ENCODE data around the gene EIF4G3. TPM values are rescaled to one million over a fixed set of nuclear protein-coding genes. Genes with fewer than 3 reads are reported as not detected.

The EIF4G3 gene
- total RNA-seq, 1 donor from 2014 or later, result 39.3 TPM

- Histone ChIP-seq H3K36me3 (peaks cover 0 to 48% of the 10 kb centered on the region in 2 donors), H3K9me3 (no peaks in the 10 kb centered on the region), H3K4me1 (no peaks in the 10 kb centered on the region), H3K27me3 (no peaks in the 10 kb centered on the region), H3K27ac (no peak overlapping the region), H3K4me3 (no peak overlapping the region)
- DNase-seq (ENCODE audit: extremely low spot score in 2 of 2), result no peak
- intact Hi-C loops (cut with DNase I), result no loop called here
- no peak for TF ChIP-seq POLR2A (IDR thresholded peaks at IDR 0.05)
- no peak for TF ChIP-seq POLR2AphosphoS5 (IDR thresholded peaks at IDR 0.05; ENCODE audit: insufficient read depth in 1 of 2, low read depth in 1 of 2)
- no peak for TF ChIP-seq CTCF (IDR thresholded peaks at IDR 0.05)
Observed at GRCh38 chr1:20849100-20849499, 327.6 kb downstream of the EIF4G3 start.

GRCh38 chr1:20848162-20848561, 328.5 kb downstream of the EIF4G3 start:
- no peak overlapping the region for H3K4me3 ChIP-seq
- H3K9me3 ChIP-seq, result no peaks in the 10 kb centered on the region
- TF ChIP-seq POLR2AphosphoS5 (IDR thresholded peaks at IDR 0.05; ENCODE audit: insufficient read depth in 1 of 2, low read depth in 1 of 2), result no peak
- TF ChIP-seq POLR2A (IDR thresholded peaks at IDR 0.05), result no peak
- no peak for TF ChIP-seq CTCF (IDR thresholded peaks at IDR 0.05)
- intact Hi-C loops (cut with DNase I), result no loop called here
- H3K27me3 ChIP-seq, result no peaks in the 10 kb centered on the region
- H3K4me1 ChIP-seq, result no peaks in the 10 kb centered on the region
- no peak overlapping the region for H3K27ac ChIP-seq
- H3K36me3 ChIP-seq, result peaks cover 0 to 38% of the 10 kb centered on the region in 2 donors
- DNase-seq (ENCODE audit: extremely low spot score in 2 of 2), result no peak

GRCh38 chr1:20847611-20848080, 329.1 kb downstream of the EIF4G3 start:
- no peak overlapping the region for H3K4me3 ChIP-seq
- intact Hi-C loops (cut with DNase I), result no loop called here
- H3K4me1 ChIP-seq, result no peaks in the 10 kb centered on the region
- H3K9me3 ChIP-seq, result no peaks in the 10 kb centered on the region
- no peak for DNase-seq (ENCODE audit: extremely low spot score in 2 of 2)
- no peak overlapping the region for H3K27ac ChIP-seq
- TF ChIP-seq POLR2AphosphoS5 (IDR thresholded peaks at IDR 0.05; ENCODE audit: insufficient read depth in 1 of 2, low read depth in 1 of 2) (no peak), CTCF (IDR thresholded peaks at IDR 0.05) (no peak), POLR2A (IDR thresholded peaks at IDR 0.05) (no peak)
- H3K36me3 ChIP-seq, result peaks cover 0 to 33% of the 10 kb centered on the region in 2 donors
- H3K27me3 ChIP-seq, result no peaks in the 10 kb centered on the region

- H3K27ac ChIP-seq, result no peak overlapping the region
- TF ChIP-seq POLR2A (IDR thresholded peaks at IDR 0.05) (no peak), CTCF (IDR thresholded peaks at IDR 0.05) (no peak), POLR2AphosphoS5 (IDR thresholded peaks at IDR 0.05; ENCODE audit: insufficient read depth in 1 of 2, low read depth in 1 of 2) (no peak)
- H3K9me3 ChIP-seq, result no peaks in the 10 kb centered on the region
- no peak for DNase-seq (ENCODE audit: extremely low spot score in 2 of 2)
- peaks cover 0 to 26% of the 10 kb centered on the region in 2 donors for H3K36me3 ChIP-seq
- H3K4me1 ChIP-seq, result no peaks in the 10 kb centered on the region
- no peaks in the 10 kb centered on the region for H3K27me3 ChIP-seq
- no peak overlapping the region for H3K4me3 ChIP-seq
- intact Hi-C loops (cut with DNase I), result no loop called here
Observed at GRCh38 chr1:20846461-20847374, 330.0 kb downstream of the EIF4G3 start.

GRCh38 chr1:20840731-20841130, 336.0 kb downstream of the EIF4G3 start:
- H3K4me3 ChIP-seq, result no peak overlapping the region
- DNase-seq (ENCODE audit: extremely low spot score in 2 of 2), result no peak
- intact Hi-C loops (cut with DNase I), result no loop called here
- H3K4me1 ChIP-seq, result no peaks in the 10 kb centered on the region
- TF ChIP-seq POLR2AphosphoS5 (IDR thresholded peaks at IDR 0.05; ENCODE audit: insufficient read depth in 1 of 2, low read depth in 1 of 2) (no peak), POLR2A (IDR thresholded peaks at IDR 0.05) (no peak), CTCF (IDR thresholded peaks at IDR 0.05) (no peak)
- H3K9me3 ChIP-seq, result no peaks in the 10 kb centered on the region
- H3K27ac ChIP-seq, result no peak overlapping the region
- H3K36me3 ChIP-seq, result peaks cover 0 to 12% of the 10 kb centered on the region in 2 donors
- no peaks in the 10 kb centered on the region for H3K27me3 ChIP-seq
